ENCODE measurements around the gene EP400.

The EP400 gene

DNA sequence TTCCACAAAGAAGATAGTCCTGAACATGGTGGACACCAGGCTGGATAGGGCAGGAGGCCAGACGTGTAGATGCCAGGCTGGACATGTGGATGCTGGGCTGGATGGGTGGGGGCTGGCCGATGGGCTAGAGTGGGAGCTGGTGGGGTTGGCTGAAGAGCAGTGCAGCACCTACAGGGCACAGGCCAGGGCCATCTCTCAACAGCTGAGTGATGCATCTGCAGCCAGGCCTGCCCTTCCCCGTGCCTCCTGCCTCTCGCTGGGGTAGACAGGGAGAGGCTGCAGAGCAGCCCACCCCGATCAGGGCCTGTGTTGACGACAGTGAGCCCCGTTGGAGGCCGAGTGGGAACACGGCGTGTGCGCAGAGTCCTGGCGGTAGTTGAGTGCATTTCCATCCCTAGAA, 39.3 kb downstream of the EP400 start:
- Histone ChIP-seq H2BK12ac (ENCODE audit: low read length) (peak overlapping the region; percentile 87), H2BK120ac (ENCODE audit: low read depth, low read length) (no peak overlapping the region), H2AK5ac (ENCODE audit: low read depth, low read length) (peak overlapping the region; percentile 82), H2BK15ac (ENCODE audit: low read length) (peak overlapping the region; percentile 7), H3K79me1 (ENCODE audit: low read depth, low read length) (peaks cover 4% of the 10 kb centered on the region), H3K14ac (ENCODE audit: low read length) (no peak overlapping the region), H3K9ac (ENCODE audit: low read depth, low read length, poor library complexity) (peak overlapping the region; percentile 53), H2AFZ (ENCODE audit: low read length) (no peak overlapping the region), H3K4ac (ENCODE audit: low read length) (peak overlapping the region; percentile 17), H3K23ac (ENCODE audit: low read depth, low read length, poor library complexity) (peak overlapping the region; percentile 67), H3K18ac (ENCODE audit: low read length) (peak overlapping the region; percentile 13), H4K8ac (ENCODE audit: low read depth, low read length) (peak overlapping the region; percentile 55), H3K4me1 (ENCODE audit: control insufficient read depth in 2 of 2, insufficient read depth in 1 of 2, low read depth in 1 of 2, low read length in 2 of 2) (peaks cover 32 to 52% of the 10 kb centered on the region in 2 donors), H4K91ac (ENCODE audit: low read depth, low read length, poor library complexity) (no peak overlapping the region), H3K4me2 (ENCODE audit: insufficient read depth, low read length, poor library complexity, severe bottlenecking) (no peak overlapping the region), H3K9me3 (replicated peaks in 1 of 2; ENCODE audit: control insufficient read depth in 2 of 2, insufficient read depth in 1 of 2, low read depth in 1 of 2, low read length in 2 of 2) (no peaks in the 10 kb centered on the region), H3K27ac (replicated peaks; ENCODE audit: low read length) (peak overlapping the region; percentile 49), H3K27me3 (ENCODE audit: control insufficient read depth in 3 of 3, insufficient read depth in 3 of 3, low read depth in 1 of 3, low read length in 3 of 3) (no peaks in the 10 kb centered on the region), H3K4me3 (ENCODE audit: low read length in 2 of 2) (no peak overlapping the region), H3K36me3 (replicated peaks in 1 of 2; ENCODE audit: control insufficient read depth in 2 of 2, insufficient read depth in 2 of 2, low read length in 2 of 2) (peaks cover 26 to 76% of the 10 kb centered on the region in 2 donors), H2BK5ac (ENCODE audit: low read length) (no peak overlapping the region)
- no peak for DNase-seq (ENCODE audit: low spot score)
- no CpG with 5 or more reads among the region's 12 CpGs for WGBS, 2 donors (ENCODE audit: extremely low coverage in 2 of 2, insufficient read length in 2 of 2, insufficient replicate concordance in 1 of 2)

DNA sequence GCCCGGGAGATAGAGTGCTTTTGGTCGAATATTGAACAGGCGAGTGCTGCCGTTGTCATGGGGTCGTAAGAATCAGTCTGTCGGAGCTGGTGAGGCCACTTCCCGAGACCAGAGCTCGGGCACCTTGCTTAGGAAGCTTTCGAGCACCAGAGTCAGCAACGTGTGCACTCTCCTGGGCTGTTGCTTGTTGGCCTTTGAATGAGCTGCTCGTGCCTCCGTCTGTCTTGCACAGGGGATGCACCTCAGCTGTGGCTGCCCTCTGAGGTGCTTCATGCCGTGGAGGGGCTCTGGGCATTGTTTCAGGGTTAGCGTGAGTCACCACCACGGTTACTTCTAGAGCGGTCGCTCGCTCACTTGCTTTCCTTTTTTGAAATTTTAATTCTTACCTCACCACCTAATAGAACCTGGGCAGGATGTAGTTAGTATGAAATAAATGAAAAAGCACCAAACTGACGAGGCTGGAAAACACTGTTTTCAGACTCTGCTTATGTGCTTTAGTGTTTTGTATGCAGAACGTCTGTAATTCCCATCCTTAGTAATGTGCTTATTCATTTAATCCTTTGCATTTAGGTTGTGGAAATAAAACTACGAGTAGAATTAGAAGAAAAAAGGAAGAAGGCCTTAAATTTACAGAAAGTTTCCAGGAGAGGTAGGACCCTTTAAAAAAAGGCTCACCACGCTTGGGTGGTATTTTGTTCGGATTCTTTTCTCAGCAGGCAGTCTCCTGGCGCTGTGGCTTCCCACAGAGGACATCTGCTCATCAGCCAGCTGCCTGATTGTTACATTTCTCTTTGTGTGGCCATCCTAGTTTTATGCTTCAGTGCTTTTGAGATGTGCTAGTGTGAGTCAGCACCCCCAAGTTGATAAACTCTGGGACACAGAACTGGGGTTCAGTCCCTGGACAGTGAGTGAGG, 40.6 kb downstream of the EP400 start:
- Histone ChIP-seq H3K9ac (ENCODE audit: low read depth, low read length, poor library complexity) (no peak overlapping the region), H4K91ac (ENCODE audit: low read depth, low read length, poor library complexity) (no peak overlapping the region), H3K79me1 (ENCODE audit: low read depth, low read length) (peaks cover 5% of the 10 kb centered on the region), H2BK12ac (ENCODE audit: low read length) (peak overlapping the region; percentile 78), H2AK5ac (ENCODE audit: low read depth, low read length) (peak overlapping the region; percentile 94), H2AFZ (ENCODE audit: low read length) (peak overlapping the region; percentile 57), H2BK120ac (ENCODE audit: low read depth, low read length) (no peak overlapping the region), H3K36me3 (replicated peaks in 1 of 2; ENCODE audit: control insufficient read depth in 2 of 2, insufficient read depth in 2 of 2, low read length in 2 of 2) (peaks cover 30 to 77% of the 10 kb centered on the region in 2 donors), H3K4me3 (ENCODE audit: low read length in 2 of 2) (peak overlapping the region in 1 of 2 donors; percentile 1), H3K27me3 (ENCODE audit: control insufficient read depth in 3 of 3, insufficient read depth in 3 of 3, low read depth in 1 of 3, low read length in 3 of 3) (no peaks in the 10 kb centered on the region), H2BK5ac (ENCODE audit: low read length) (peak overlapping the region; percentile 82), H4K8ac (ENCODE audit: low read depth, low read length) (no peak overlapping the region), H3K23ac (ENCODE audit: low read depth, low read length, poor library complexity) (no peak overlapping the region), H2BK15ac (ENCODE audit: low read length) (no peak overlapping the region), H3K4me2 (ENCODE audit: insufficient read depth, low read length, poor library complexity, severe bottlenecking) (no peak overlapping the region), H3K4me1 (ENCODE audit: control insufficient read depth in 2 of 2, insufficient read depth in 1 of 2, low read depth in 1 of 2, low read length in 2 of 2) (peaks cover 32 to 52% of the 10 kb centered on the region in 2 donors), H3K14ac (ENCODE audit: low read length) (no peak overlapping the region), H3K18ac (ENCODE audit: low read length) (peak overlapping the region; percentile 90), H3K27ac (replicated peaks; ENCODE audit: low read length) (peak overlapping the region; percentile 93), H3K4ac (ENCODE audit: low read length) (no peak overlapping the region), H3K9me3 (replicated peaks in 1 of 2; ENCODE audit: control insufficient read depth in 2 of 2, insufficient read depth in 1 of 2, low read depth in 1 of 2, low read length in 2 of 2) (no peaks in the 10 kb centered on the region)
- peak; percentile 77 for DNase-seq (ENCODE audit: low spot score)
- no CpG with 5 or more reads among the region's 24 CpGs for WGBS, 2 donors (ENCODE audit: extremely low coverage in 2 of 2, insufficient read length in 2 of 2, insufficient replicate concordance in 1 of 2)

DNA sequence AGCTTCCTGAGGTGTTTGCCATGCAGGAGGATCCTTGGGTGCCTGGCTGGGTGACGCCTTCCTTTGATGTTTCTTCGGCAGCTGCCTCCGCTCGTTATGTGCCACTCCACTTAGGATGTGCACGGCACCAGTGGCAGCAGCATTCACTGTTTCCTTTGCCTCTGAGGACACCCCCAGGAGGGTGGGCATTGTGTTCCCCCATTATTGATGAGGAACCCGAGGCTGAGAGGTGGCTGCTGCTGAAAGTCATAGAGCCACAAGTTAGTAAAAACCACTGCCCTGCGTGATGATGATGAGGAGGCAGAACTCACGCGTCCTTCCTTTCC, 41.2 kb downstream of the EP400 start:
- Histone ChIP-seq H2AFZ (ENCODE audit: low read length) (no peak overlapping the region), H3K27me3 (ENCODE audit: control insufficient read depth in 3 of 3, insufficient read depth in 3 of 3, low read depth in 1 of 3, low read length in 3 of 3) (no peaks in the 10 kb centered on the region), H3K9ac (ENCODE audit: low read depth, low read length, poor library complexity) (peak overlapping the region; percentile 31), H3K23ac (ENCODE audit: low read depth, low read length, poor library complexity) (peak overlapping the region; percentile 32), H3K4me3 (ENCODE audit: low read length in 2 of 2) (no peak overlapping the region), H2BK12ac (ENCODE audit: low read length) (peak overlapping the region; percentile 78), H3K4ac (ENCODE audit: low read length) (no peak overlapping the region), H3K9me3 (replicated peaks in 1 of 2; ENCODE audit: control insufficient read depth in 2 of 2, insufficient read depth in 1 of 2, low read depth in 1 of 2, low read length in 2 of 2) (no peaks in the 10 kb centered on the region), H4K8ac (ENCODE audit: low read depth, low read length) (no peak overlapping the region), H2BK5ac (ENCODE audit: low read length) (peak overlapping the region; percentile 82), H3K4me2 (ENCODE audit: insufficient read depth, low read length, poor library complexity, severe bottlenecking) (no peak overlapping the region), H2AK5ac (ENCODE audit: low read depth, low read length) (peak overlapping the region; percentile 94), H3K4me1 (ENCODE audit: control insufficient read depth in 2 of 2, insufficient read depth in 1 of 2, low read depth in 1 of 2, low read length in 2 of 2) (peaks cover 32 to 52% of the 10 kb centered on the region in 2 donors), H3K18ac (ENCODE audit: low read length) (peak overlapping the region; percentile 90), H2BK15ac (ENCODE audit: low read length) (no peak overlapping the region), H3K14ac (ENCODE audit: low read length) (peak overlapping the region; percentile 25), H4K91ac (ENCODE audit: low read depth, low read length, poor library complexity) (peak overlapping the region; percentile 56), H3K79me1 (ENCODE audit: low read depth, low read length) (peaks cover 5% of the 10 kb centered on the region), H2BK120ac (ENCODE audit: low read depth, low read length) (peak overlapping the region; percentile 48), H3K27ac (replicated peaks; ENCODE audit: low read length) (peak overlapping the region; percentile 93), H3K36me3 (replicated peaks in 1 of 2; ENCODE audit: control insufficient read depth in 2 of 2, insufficient read depth in 2 of 2, low read length in 2 of 2) (peaks cover 32 to 76% of the 10 kb centered on the region in 2 donors)
- no CpG with 5 or more reads among the region's 9 CpGs for WGBS, 2 donors (ENCODE audit: extremely low coverage in 2 of 2, insufficient read length in 2 of 2, insufficient replicate concordance in 1 of 2)
- DNase-seq (ENCODE audit: low spot score) = no peak

DNA sequence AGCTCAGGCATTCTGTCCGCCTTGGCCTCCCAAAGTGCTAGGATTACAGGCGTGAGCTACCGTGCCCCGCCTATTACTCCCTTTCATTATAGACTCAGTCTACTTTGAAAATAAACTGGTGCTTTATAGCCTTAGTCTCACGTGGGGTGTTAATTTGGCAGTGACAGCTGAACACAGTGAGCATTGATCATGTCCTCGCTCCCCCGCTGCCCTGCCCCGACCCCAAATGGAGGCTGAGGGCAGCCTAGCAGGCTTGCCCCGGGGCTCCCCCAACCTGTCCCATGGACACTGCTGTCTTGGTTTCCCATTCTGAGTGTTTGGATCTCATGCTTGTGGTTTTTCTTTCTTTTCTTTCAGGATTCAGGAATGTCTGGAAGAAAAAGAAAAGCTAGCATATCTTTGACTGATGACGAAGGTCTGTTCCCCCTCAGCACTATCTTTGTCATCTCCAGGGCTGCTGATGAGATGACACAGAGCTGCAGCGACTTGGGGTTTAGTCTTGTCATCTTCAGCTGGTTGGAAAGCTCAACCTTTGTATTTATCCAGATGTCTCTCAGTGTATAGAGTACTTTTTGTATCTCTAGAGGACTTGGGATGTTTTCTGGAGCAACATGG, 42.2 kb downstream of the EP400 start:
- Histone ChIP-seq H2BK12ac (ENCODE audit: low read length) (no peak overlapping the region), H4K91ac (ENCODE audit: low read depth, low read length, poor library complexity) (no peak overlapping the region), H3K27me3 (ENCODE audit: control insufficient read depth in 3 of 3, insufficient read depth in 3 of 3, low read depth in 1 of 3, low read length in 3 of 3) (no peaks in the 10 kb centered on the region), H2AFZ (ENCODE audit: low read length) (no peak overlapping the region), H2AK5ac (ENCODE audit: low read depth, low read length) (no peak overlapping the region), H4K8ac (ENCODE audit: low read depth, low read length) (no peak overlapping the region), H3K18ac (ENCODE audit: low read length) (peak overlapping the region; percentile 58), H3K4me1 (ENCODE audit: control insufficient read depth in 2 of 2, insufficient read depth in 1 of 2, low read depth in 1 of 2, low read length in 2 of 2) (peaks cover 32 to 46% of the 10 kb centered on the region in 2 donors), H2BK5ac (ENCODE audit: low read length) (no peak overlapping the region), H3K23ac (ENCODE audit: low read depth, low read length, poor library complexity) (no peak overlapping the region), H3K27ac (replicated peaks; ENCODE audit: low read length) (peak overlapping the region; percentile 2), H3K4me2 (ENCODE audit: insufficient read depth, low read length, poor library complexity, severe bottlenecking) (no peak overlapping the region), H3K79me1 (ENCODE audit: low read depth, low read length) (peaks cover 5% of the 10 kb centered on the region), H3K4ac (ENCODE audit: low read length) (no peak overlapping the region), H2BK15ac (ENCODE audit: low read length) (peak overlapping the region; percentile 5), H3K14ac (ENCODE audit: low read length) (no peak overlapping the region), H3K9me3 (replicated peaks in 1 of 2; ENCODE audit: control insufficient read depth in 2 of 2, insufficient read depth in 1 of 2, low read depth in 1 of 2, low read length in 2 of 2) (no peaks in the 10 kb centered on the region), H2BK120ac (ENCODE audit: low read depth, low read length) (no peak overlapping the region), H3K4me3 (ENCODE audit: low read length in 2 of 2) (no peak overlapping the region), H3K36me3 (replicated peaks in 1 of 2; ENCODE audit: control insufficient read depth in 2 of 2, insufficient read depth in 2 of 2, low read length in 2 of 2) (peaks cover 29 to 74% of the 10 kb centered on the region in 2 donors), H3K9ac (ENCODE audit: low read depth, low read length, poor library complexity) (no peak overlapping the region)
- no CpG with 5 or more reads among the region's 11 CpGs for WGBS, 2 donors (ENCODE audit: extremely low coverage in 2 of 2, insufficient read length in 2 of 2, insufficient replicate concordance in 1 of 2)
- DNase-seq (ENCODE audit: low spot score) = no peak
